C4-2B (cell line): ENCODE results near the gene PAK4.

Experiments used
- H3K27ac ChIP-seq: fragments of 450-650 bp; 2 replicates; pipeline ENCODE4 v1.5.1; 2017
- ZFX ChIP-seq: fragments of 450-650 bp; IDR thresholded peaks from 2 replicates; pipeline ENCODE4 v1.6.1; 2017
- TF ChIP-seq, protein P1 (sequence below): fragments of 450-650 bp; conservative IDR thresholded peaks from 2 replicates; pipeline ENCODE4 v1.5.1; 2017; ENCODE audit warnings: mild to moderate bottlenecking

PAK4 gene

DNA sequence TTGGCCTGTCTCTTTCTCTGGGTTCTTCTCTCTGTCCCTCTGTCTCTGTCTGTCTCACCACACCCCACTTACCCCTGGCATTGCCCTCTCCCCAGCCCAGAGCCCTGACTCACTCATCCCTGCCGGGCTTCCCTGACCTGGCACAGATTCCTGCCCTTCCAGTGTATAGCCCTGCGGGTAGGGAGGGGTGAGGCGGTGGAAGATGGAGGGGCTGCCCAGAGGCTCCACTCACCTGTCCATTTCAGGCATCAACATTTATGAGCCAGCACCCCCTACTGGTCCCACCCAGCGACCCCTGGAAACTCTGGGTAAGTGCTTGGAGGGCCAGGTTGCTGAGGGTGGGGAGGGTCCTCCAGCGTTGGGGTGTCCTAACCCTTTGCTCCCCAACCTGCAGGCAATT, 72.2 kb downstream of the PAK4 start:
- H3K27ac ChIP-seq = no peak overlapping the region

DNA sequence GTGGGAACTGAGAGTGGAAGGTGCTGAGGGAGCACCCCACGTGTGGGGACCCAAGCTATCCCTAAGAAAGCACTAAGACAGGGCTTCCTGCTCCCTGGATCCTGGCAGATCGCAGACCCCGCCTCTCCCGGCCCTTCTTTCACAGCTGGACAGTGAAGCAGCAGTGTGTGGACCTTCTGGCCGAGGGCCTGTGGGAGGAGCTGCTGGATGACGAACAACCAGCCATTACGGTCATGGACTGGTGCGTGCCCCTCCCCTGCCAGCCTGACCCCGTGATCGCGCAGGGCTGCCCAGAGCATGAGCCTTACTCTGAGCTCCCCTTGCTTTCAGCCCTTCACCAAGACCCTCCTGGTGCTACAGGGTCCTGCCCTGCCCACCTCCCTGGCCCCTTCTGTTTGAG, 73.4 kb downstream of the PAK4 start:
- no peak for TF ChIP-seq ZFX
- TF ChIP-seq, protein P1, sequence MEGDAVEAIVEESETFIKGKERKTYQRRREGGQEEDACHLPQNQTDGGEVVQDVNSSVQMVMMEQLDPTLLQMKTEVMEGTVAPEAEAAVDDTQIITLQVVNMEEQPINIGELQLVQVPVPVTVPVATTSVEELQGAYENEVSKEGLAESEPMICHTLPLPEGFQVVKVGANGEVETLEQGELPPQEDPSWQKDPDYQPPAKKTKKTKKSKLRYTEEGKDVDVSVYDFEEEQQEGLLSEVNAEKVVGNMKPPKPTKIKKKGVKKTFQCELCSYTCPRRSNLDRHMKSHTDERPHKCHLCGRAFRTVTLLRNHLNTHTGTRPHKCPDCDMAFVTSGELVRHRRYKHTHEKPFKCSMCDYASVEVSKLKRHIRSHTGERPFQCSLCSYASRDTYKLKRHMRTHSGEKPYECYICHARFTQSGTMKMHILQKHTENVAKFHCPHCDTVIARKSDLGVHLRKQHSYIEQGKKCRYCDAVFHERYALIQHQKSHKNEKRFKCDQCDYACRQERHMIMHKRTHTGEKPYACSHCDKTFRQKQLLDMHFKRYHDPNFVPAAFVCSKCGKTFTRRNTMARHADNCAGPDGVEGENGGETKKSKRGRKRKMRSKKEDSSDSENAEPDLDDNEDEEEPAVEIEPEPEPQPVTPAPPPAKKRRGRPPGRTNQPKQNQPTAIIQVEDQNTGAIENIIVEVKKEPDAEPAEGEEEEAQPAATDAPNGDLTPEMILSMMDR = no peak
- no peak overlapping the region for H3K27ac ChIP-seq

More for the DNA sequence above, 72.2 kb downstream of the PAK4 start:
- TF ChIP-seq ZFX = no peak
- TF ChIP-seq, protein P1 = no peak

DNA sequence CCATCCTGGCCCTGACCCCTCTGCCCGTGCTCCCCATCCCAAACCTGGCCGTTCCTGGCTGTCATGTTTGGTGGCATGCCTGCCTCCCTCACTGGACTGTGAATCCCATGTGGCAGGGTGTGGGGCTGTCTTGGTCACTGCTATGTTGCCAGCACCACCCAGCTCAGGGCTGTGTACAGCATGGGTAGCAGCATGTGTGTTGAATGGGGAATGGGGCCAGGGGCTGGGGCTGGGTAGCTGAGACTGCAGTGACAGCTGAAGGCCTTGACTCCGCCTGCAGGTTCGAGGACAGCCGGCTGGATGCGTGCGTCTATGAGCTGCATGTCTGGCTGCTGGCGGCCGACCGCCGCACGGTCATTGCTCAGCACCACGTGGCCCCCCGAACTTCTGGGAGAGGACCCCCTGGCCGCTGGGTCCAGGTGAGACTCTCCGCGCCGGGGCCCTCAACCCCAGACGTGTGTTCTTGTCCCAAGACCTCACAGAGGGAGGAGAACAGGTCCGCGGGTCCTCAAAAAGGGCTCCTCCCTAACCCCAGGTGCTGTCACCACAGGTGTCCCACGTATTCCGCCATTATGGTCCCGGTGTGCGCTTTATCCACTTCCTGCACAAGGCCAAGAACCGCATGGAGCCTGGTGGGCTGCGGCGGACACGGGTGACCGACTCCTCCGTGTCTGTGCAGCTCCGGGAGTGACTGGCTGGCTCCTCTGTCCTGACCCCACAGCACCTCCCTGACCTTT, 74.6 kb downstream of the PAK4 start:
- no peak for TF ChIP-seq ZFX
- TF ChIP-seq, protein P1 = no peak

DNA sequence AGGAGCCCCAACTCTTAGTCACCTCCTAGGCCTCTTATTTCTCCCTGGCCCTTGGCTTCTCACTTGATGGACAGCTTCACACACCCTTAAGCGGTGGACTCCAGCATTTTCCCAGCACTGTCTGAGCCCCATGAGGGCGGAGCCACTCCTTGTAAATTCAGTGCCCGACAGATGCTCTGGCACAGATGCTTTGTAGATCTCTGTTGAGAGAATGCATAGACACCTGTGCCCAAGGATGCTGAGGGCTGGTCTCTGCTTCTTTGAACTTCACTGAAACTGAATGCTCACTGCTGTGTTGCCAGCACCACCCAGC, 75.2 kb downstream of the PAK4 start:
- TF ChIP-seq, protein P1 = no peak
- TF ChIP-seq ZFX = no peak
- no peak overlapping the region for H3K27ac ChIP-seq

More for the DNA sequence above, 74.6 kb downstream of the PAK4 start:
- H3K27ac ChIP-seq = no peak overlapping the region

DNA sequence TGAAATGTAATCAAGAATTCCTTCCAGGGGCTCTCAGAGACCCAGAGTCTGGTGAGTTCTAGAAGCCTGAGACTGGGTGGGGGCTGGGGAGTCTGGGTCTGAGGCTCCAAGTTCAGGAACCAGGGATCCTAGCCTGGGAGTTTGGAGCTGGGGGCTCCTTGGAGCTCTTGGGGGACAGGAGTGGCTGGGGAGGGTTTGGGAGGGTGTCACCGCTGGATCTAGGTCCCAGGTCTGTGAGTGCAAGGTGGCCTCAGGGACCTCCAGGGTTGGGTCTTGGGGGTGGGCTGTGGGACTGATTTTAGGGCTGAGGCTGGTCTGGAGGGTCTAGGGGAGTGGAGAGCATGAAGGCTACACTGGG, 77.4 kb downstream of the PAK4 start:
- H3K27ac ChIP-seq = no peak overlapping the region
- TF ChIP-seq, protein P1 = no peak

DNA sequence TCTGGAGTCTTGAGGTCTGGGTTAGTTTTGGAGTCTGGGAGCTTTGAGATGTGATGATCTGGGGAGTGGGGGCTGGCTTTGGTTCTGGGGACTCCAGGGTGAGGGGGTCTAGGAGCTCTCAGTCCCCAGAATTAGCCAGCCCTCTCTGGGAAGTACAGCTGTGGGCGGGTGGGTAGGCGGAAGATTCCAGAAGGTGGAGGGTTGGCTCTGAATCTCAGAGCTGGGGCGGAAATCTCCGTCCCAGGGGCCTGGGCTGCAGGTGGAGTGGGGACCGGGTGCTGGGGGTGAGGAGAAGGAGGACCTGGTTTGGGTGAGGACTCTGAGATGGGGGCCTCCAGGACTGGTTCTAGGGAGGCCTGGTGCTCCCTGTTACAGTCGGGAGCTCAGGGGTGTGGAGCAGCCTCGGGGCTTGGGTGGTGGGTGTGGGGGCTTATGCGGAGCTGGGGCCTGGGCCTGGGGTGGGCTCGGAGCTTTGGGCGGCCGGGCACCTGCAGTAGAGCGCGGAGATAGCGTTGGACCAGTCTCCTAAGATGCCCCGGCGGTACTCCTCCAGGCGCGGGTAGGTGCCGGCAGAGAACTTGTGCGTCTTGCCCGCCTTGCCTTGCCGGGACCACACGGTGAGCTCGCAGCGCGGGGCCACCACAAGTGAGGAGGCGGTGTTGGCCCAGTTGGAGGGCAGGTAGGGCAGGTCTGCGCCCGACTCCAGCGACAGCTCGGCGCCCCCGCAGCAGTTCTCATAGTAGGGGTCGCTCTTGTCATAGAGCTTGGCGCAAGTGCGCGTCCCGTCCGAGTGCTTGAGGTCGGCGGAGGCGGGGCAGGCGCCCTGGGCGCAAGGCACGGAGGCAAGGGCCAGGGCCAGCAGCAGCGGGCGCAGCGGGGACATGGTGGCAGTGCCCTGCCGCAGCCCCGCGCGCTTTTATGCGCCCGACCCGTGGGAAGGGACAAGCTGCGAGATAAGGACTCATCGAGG, 78.1 kb downstream of the PAK4 start, which contains the start of gene SYCN:
SYCN (minus strand) TSS at position 892 of the 970 bp plus-strand sequence; CDS start at position 883, 9 bp downstream.
- H3K27ac ChIP-seq = no peak within 1 kb of the TSS
- TF ChIP-seq, protein P1 = no peak
- no peak for TF ChIP-seq ZFX

DNA sequence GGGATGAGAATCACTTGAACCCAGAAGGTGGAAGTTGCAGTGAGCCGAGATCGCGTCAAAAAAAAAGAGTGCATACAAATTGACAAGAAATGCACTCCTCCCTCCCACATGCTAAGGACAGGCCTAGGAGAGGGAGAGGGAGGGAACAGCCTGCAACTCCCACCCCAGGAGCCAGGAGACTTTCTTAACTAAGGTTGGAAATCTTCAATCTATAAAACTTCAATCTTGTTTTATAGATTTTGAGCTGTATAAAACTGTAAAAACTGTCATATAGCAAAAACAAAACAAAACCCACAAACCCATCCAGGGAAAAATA, 79.8 kb downstream of the PAK4 start:
- no peak for TF ChIP-seq ZFX
- TF ChIP-seq, protein P1 = no peak
- H3K27ac ChIP-seq = no peak overlapping the region
